Measurements from ENCODE around the gene HCFC1R1. TPM values are rescaled to one million over a fixed set of nuclear protein-coding genes. Genes with fewer than 3 reads are reported as not detected.

HCFC1R1 gene
- total RNA-seq, 1 donor from 2014 or later = 3.1 TPM

GRCh38 chr16:3001316-3001715 is 22.4 kb downstream of the HCFC1R1 start:
- DNase-seq (ENCODE audit: low read depth in 2 of 2) = no peak

DNA sequence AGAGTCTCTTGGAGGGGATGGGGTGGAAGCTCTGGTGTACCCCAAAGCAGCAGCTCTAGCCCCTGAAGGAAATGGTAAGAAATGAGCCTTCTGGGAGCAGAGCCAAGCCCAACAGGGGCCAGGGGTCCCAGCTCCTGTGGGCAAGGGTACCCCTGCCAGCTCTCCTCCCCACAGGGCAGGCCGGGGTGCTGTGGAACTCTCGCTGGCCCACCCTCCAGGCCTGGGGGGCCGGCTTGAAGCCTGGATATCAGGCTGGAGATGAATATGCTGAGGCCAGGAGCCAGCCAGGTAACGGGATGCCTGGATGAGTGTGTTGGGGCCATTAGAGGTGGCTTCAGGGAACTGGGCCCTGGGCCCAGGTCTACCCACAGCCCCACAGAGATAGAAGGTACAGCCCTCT is 23.2 kb downstream of the HCFC1R1 start:
- no peak for DNase-seq (ENCODE audit: low read depth in 2 of 2)

DNA sequence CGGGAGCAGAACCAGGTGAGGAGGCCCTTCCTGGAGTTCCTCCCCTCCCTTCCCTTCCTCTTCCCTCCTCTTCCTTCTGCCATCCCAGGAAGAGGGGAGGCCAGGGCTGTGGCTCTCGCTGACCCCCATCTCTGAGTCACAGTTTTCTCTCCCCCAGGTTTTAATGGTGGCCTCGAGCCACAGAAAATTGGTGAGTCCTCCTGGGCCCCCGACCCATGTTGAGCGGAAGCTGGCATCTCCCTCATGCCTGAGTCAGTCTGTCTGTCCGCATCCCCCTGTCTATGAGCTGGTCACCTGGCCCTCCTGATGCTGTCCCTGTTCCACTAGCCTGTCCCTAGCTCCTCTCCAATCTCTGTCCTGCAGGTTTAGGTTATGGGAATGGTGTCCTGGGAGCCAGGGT is 23.8 kb downstream of the HCFC1R1 start:
- DNase-seq (ENCODE audit: low read depth in 2 of 2) = no peak

DNA sequence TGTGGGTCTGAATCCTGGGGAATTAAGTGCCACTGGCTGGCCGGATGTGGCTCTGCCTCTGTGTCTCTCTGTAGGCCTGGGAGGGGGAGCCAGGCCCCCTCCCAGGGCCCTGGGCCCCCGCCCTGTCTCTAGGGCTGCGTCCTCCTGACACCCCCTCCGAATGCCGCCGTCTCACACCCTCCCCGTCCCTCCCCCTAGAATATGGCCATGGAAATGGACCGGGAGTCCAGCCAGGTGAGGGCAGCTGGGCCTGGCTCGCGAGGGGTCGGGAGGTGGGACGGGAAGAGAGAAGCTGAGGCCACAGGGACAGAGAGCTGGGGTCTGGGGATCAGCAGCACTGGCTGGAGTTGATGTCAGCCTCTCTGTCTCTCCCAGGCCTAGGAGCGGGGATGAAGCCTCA is 27.4 kb downstream of the HCFC1R1 start:
- DNase-seq (ENCODE audit: low read depth in 2 of 2) = no peak

DNA sequence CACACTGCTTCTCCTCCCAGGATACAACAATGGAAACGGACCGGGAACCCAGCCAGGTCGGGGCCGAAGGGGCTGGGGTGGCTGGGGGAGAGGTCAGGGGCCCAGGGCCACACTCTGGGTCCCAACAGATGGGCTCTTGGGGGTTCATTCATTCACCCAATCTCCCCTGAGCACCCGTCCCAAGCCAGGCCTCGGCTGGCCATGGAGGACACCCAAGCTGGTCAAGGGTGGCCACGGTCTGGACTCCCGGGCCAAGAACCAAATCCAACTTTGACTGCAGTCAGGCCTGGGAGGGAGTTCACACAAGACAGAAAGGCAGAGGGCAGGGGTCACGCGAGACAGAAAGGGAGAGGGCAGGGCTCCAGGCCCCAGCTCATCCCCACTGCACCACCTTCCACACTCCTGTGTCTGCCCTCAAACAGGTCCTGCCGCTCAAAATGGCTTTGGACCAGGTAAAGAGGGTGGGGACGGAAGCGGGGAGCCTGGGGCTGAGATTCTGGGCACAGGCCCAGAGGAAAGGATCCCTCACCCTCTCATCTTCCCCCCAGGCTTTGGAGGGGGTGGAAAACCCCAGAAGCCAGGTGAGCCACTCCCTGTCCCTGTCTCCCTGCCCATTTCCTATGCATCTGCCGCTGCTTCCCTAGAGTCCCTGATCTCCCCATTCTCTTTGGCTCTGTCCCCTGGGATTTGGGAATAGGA is 31.2 kb downstream of the HCFC1R1 start:
- DNase-seq (ENCODE audit: low read depth in 2 of 2) = no peak

DNA sequence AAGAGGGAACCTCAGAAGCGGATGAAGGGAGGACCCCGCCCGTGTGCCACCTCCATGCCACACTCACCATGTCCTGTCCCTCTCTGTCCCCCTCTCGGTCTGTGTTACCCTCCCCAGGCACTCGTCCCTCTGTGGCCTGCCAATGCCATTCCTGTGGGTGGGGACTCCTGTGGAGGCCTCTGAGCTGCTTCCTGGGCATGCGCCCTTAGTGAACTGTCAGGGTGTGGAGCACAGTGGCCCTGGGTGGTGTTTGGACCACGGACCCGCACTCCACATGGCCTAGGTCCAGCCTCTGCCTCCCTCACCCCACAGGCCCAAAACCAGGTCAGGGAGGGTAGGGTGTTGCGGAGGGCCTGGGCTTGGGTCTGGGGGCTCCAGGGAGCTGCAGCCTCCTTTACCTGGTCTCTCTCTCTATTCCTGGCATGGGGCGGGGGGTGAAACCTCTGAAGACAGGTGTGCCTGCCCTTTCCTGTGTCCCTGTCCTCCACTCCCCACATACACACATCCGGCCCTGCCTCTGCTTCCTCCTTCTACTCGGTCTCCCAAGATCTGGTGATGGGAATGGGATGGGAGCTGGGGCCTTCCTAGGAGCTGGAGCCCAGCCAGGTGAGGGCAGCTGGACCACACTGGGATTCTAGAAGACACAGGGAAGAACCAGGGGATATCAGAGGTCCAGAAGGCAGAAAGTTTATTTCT is 32.0 kb downstream of the HCFC1R1 start:
- DNase-seq (ENCODE audit: low read depth in 2 of 2) = no peak

- no peak for DNase-seq (ENCODE audit: low read depth in 2 of 2)
Measured at GRCh38 chr16:2990891-2991290, 32.9 kb downstream of the HCFC1R1 start.

DNA sequence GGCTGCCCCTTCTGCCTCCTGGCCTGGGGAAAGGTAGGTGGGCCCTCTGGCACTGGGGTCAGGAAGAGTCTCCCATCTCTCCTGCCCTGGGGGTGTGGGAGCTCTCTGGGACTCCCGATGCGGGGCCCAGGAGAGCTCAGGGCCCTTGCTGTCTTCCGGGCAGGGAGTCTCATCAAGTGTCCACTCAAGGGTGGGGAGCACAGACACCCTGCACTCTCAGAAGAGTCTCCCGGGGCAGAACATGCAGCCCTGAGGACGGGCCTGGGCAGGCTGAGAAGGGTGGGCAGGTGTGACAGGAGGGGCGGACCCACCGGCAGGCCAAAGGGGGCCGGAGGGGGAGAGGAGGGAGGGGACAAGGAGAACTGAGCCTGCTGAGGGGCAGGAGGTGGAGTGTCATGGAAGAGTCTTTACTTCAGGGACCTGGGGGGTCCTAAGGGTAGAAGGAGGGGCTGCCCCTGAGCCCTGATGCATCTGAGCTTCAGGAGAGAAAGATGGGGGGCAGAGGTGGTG is 35.1 kb downstream of the HCFC1R1 start:
- DNase-seq (ENCODE audit: low read depth in 2 of 2) = no peak

DNA sequence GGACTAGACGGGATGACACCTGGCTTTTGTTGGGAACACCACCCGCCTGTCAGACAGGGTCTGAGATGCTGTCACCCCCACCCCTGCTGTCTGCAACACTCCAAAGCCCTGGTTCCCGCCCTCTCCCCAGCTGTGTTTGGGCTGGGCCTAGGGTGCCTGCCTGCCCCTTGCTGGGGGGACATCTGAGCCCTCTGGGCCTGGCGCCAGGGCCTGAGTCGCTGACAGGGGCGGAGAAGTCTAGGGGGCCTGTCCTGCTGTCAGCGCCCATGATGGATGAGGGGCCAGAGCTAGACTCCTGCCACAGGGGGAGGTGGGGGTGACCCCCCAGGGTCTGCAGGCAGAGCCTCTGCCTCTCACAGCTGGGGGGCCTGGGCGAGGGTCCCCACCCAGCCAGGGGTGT is 35.9 kb downstream of the HCFC1R1 start:
- no peak for DNase-seq (ENCODE audit: low read depth in 2 of 2)

DNA sequence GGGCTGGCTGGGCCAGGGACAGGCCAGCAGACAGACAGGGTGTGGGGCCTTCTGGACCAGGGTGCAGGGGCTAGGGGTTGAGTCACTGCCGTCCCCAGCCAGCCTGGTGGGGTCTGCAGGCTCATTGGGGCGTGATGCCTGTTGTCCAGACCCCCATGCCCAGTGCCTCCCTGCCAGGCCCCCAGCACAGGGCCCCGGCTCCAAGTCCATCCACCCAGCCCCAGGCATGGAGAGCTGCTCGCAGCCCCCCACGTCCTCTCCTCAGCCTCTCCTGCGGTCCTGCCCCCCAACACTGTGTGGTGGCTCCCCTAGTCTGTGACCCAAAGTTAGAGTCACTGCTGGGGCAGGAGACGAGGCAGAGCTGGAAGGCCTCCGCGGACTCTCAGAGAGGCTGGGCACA is 36.5 kb downstream of the HCFC1R1 start:
- no peak for DNase-seq (ENCODE audit: low read depth in 2 of 2)

- DNase-seq (ENCODE audit: low read depth in 2 of 2) = no peak
Measured at GRCh38 chr16:2986623-2987188, 37.0 kb downstream of the HCFC1R1 start.

DNA sequence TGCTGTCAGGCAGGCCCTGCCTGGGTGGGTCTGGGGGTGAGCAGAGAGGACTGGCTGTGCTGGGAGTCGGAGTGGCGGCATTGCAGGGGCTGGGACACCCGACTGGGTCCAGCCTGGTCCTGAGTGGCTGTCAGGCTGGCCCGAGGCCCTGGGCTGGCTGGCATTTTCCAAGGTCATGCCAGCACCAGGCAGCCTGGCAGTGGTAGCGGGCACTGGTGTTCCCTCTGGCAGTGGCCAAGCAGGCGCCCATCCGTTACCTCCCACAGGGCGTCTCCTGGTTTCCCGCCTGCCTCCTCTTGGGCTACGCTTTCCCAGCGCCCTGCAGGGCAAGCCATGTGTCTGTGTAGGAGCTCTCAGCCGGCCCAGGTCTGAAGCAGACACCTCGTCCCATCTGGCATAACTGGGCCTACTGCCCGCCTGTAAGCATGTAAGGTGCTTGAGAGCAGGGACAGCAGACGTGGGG is 37.8 kb downstream of the HCFC1R1 start:
- DNase-seq (ENCODE audit: low read depth in 2 of 2) = no peak

DNA sequence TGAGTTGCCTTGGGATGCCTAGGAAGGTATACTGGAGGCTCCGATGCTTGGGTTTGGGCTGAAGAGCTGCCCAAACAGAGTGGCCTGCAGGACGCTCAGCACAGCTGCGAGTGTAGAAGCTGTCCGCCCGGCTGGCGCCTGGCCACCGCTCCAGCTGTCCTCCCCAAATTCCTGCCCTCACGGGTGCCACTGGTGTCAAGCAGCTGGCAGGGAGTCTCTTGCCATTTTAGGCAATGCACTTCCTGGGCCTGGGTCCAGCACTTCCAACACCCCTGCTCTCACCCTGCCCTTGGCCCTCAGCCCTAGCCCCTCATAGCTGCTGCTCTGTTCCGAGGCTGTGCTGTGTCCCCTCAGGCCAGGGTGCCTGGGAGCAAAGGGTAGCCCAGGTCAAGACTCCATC is 38.3 kb downstream of the HCFC1R1 start:
- no peak for DNase-seq (ENCODE audit: low read depth in 2 of 2)

- DNase-seq (ENCODE audit: low read depth in 2 of 2) = peak; percentile 11 to 62
Measured at GRCh38 chr16:2983706-2984136, 40.0 kb downstream of the HCFC1R1 start.

GRCh38 chr16:2982402-2982801 is 41.3 kb downstream of the HCFC1R1 start:
- no peak for DNase-seq (ENCODE audit: low read depth in 2 of 2)

DNA sequence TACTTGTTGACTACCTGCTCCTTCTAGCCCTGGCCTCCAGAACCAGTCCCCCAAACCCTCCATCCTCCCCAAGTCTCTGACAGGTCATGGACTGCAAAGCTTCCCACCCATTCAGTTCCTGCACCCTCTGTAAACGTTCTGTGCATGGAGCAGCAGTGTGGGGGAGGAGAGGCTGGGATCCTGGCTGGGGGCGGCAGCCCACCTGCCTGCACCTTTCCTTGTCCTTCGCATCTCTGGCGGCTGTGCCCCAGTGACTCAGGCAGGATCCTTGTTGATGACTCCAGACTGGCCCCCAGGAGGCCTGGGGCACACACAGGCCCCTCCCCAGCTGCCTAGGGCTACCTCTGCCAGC is 41.9 kb downstream of the HCFC1R1 start:
- DNase-seq (ENCODE audit: low read depth in 2 of 2) = no peak

- DNase-seq (ENCODE audit: low read depth in 2 of 2) = no peak
Measured at GRCh38 chr16:2981177-2981898, 42.4 kb downstream of the HCFC1R1 start.

- peak; percentile 52 to 85 for DNase-seq (ENCODE audit: low read depth in 2 of 2)
Measured at GRCh38 chr16:2980227-2981176, 43.2 kb downstream of the HCFC1R1 start, which contains the start of gene PKMYT1. TSS of gene PKMYT1 (minus strand) at chr16:2980446. CDS start at chr16:2979657, 789 bp downstream.

GRCh38 chr16:2979669-2980226 is 44.0 kb downstream of the HCFC1R1 start:
- DNase-seq (ENCODE audit: low read depth in 2 of 2) = peak in 1 of 2 donors; percentile 17

- no peak for DNase-seq (ENCODE audit: low read depth in 2 of 2)
Measured at GRCh38 chr16:2977440-2977839, 46.3 kb downstream of the HCFC1R1 start.
